CD4-positive, alpha-beta T cell (primary cell): ENCODE results near the gene GOLPH3. TPM values are rescaled to one million over a fixed set of nuclear protein-coding genes. Genes with fewer than 3 reads are reported as not detected.
"Not testable (repeated sequence)": the region's sequence is repeated elsewhere in the genome, so short reads cannot be mapped to it uniquely, and the experiment has no call there.

Source experiments
- ATAC-seq: fragments of 200-7000 bp; cut with Tn5 transposase; one replicate; pipeline ENCODE4 v1.10.0; 2022; ENCODE audit warnings: mild to moderate bottlenecking; ENCODE audit not compliant: poor library complexity
- CTCF ChIA-PET: fragments of 350-600 bp; sonication (Branson Sonifier 250); formaldehyde crosslinking; loops from one replicate; lab custom pipeline; 2021; ENCODE audit warnings: antibody characterized with exemption, inconsistent platforms; lab: Charles Lee
- POLR2A ChIA-PET: fragments of 350-600 bp; sonication (Branson Sonifier 250); formaldehyde crosslinking; loops from one replicate; lab custom pipeline; 2021; ENCODE audit warnings: antibody characterized with exemption, inconsistent platforms; lab: Charles Lee
- DNase-seq, 14 experiments: peaks; one replicate each; pipeline ENCODE4 v3.0.0-alpha.2; 2013 to 2020; ENCODE audit warnings: mixed read lengths in 2 of 14
- H3K27ac ChIP-seq, 2 donors: one replicate each; pipeline versions ENCODE4 v1.5.1 to v1.7.0; 2013; ENCODE audit warnings: low read length in 2 of 2, low read depth in 1 of 2, mild to moderate bottlenecking in 1 of 2
- H3K27me3 ChIP-seq, 2 experiments: 1 replicate in 1 of 2; 2 replicates in 1 of 2; pipeline versions ENCODE4 v1.6.1 to v1.7.0; 2013; ENCODE audit warnings: low read length in 2 of 2, control low read depth in 1 of 2, mild to moderate bottlenecking in 1 of 2, moderate library complexity in 1 of 2; ENCODE audit not compliant: insufficient read depth in 2 of 2, control insufficient read depth in 1 of 2
- H3K36me3 ChIP-seq: one replicate; pipeline ENCODE4 v1.6.1; 2013; ENCODE audit warnings: low read length, control low read depth; ENCODE audit not compliant: insufficient read depth
- H3K4me1 ChIP-seq: one replicate; pipeline ENCODE4 v1.6.1; 2013; ENCODE audit warnings: low read length, control low read depth; ENCODE audit not compliant: insufficient read depth
- H3K4me3 ChIP-seq: one replicate; pipeline ENCODE4 v1.5.1; 2013; ENCODE audit warnings: mild to moderate bottlenecking, low read length, moderate library complexity
- H3K9me3 ChIP-seq, 2 experiments: 1 replicate in 1 of 2; 2 replicates in 1 of 2; pipeline versions ENCODE4 v1.6.1 to v1.7.0; 2013; ENCODE audit warnings: low read length in 2 of 2, mild to moderate bottlenecking in 2 of 2, control low read depth in 1 of 2, moderate library complexity in 1 of 2; ENCODE audit not compliant: control insufficient read depth in 1 of 2, insufficient read depth in 1 of 2
- H3K27ac Mint-ChIP-seq: one replicate; pipeline ENCODE4 v1.8.0; 2020; ENCODE audit warnings: mixed read lengths
- H3K27me3 Mint-ChIP-seq: one replicate; pipeline ENCODE4 v1.8.0; 2021; ENCODE audit warnings: mixed read lengths
- H3K36me3 Mint-ChIP-seq: one replicate; pipeline ENCODE4 v1.8.0; 2021; ENCODE audit warnings: low read depth, mixed read lengths
- H3K4me1 Mint-ChIP-seq: one replicate; pipeline ENCODE4 v1.8.0; 2021; ENCODE audit warnings: low read depth, mixed read lengths
- H3K4me3 Mint-ChIP-seq: one replicate; pipeline ENCODE4 v1.8.0; 2020; ENCODE audit warnings: mild to moderate bottlenecking, mixed read lengths
- H3K9me3 Mint-ChIP-seq: one replicate; pipeline ENCODE4 v1.8.0; 2020; ENCODE audit warnings: mixed read lengths
- CTCF ChIP-seq: fragments of 200-600 bp; IDR thresholded peaks from one replicate; pipeline ENCODE4 v1.8.0; 2022; ENCODE audit warnings: antibody characterized with exemption, mild to moderate bottlenecking
- intact Hi-C, 2 experiments: fragments of 100-400 bp; cut with DNase I in 1 of 2; cut with micrococcal nuclease in 1 of 2; formaldehyde crosslinking; loops; one replicate each; pipeline versions ENCODE4 v1.15.1 to v1.9.0; 2023 to 2025; cut with DNase I, micrococcal nuclease
- total RNA-seq, 174 experiments: library from RNA in 2 of 174; stranded (reverse) in 2 of 174; gene quantifications; one replicate each; pipeline ENCODE4 v1.2.3 and lab custom pipeline; 2021 to 2026

Gene GOLPH3
- total RNA-seq, 2 experiments from 2014 or later, result 52.0 to 55.4 TPM

GRCh38 chr5:32087086-32088082 is 86.7 kb downstream of the GOLPH3 start:
- CTCF ChIA-PET, result no interaction called here

GRCh38 chr5:32083981-32084430 is 90.1 kb downstream of the GOLPH3 start:
- Histone ChIP-seq H3K36me3 (no peaks in the 10 kb centered on the region), H3K9me3 (no peaks in the 10 kb centered on the region), H3K27ac (no peak overlapping the region), H3K4me3 (no peak overlapping the region), H3K4me1 (no peaks in the 10 kb centered on the region), H3K27me3 (no peaks in the 10 kb centered on the region)
- H3K4me3 Mint-ChIP-seq, result no peak overlapping the region
- no peak for TF ChIP-seq CTCF
- H3K9me3 Mint-ChIP-seq, result no peaks in the 10 kb centered on the region
- no peak overlapping the region for H3K27ac Mint-ChIP-seq
- ChIA-PET POLR2A (no interaction called here), CTCF (no interaction called here)
- H3K36me3 Mint-ChIP-seq, result no peaks in the 10 kb centered on the region
- H3K4me1 Mint-ChIP-seq, result no peaks in the 10 kb centered on the region
- intact Hi-C loops, result no loop called here
- no peaks in the 10 kb centered on the region for H3K27me3 Mint-ChIP-seq
- ATAC-seq, result no peak
- DNase-seq, result no peak

More at GRCh38 chr5:32087086-32088082, 86.7 kb downstream of the GOLPH3 start:
- Histone ChIP-seq H3K36me3 (no peaks in the 10 kb centered on the region), H3K27me3 (no peaks in the 10 kb centered on the region), H3K4me3 (no peak overlapping the region), H3K4me1 (no peaks in the 10 kb centered on the region), H3K27ac (no peak overlapping the region), H3K9me3 (no peaks in the 10 kb centered on the region)
- H3K27me3 Mint-ChIP-seq, result no peaks in the 10 kb centered on the region
- intact Hi-C loops, result no loop called here
- TF ChIP-seq CTCF, result no peak
- ATAC-seq (no peak), DNase-seq (no peak)
- H3K9me3 Mint-ChIP-seq, result no peaks in the 10 kb centered on the region
- no peaks in the 10 kb centered on the region for H3K4me1 Mint-ChIP-seq
- H3K27ac Mint-ChIP-seq, result no peak overlapping the region
- H3K4me3 Mint-ChIP-seq, result no peak overlapping the region
- no peaks in the 10 kb centered on the region for H3K36me3 Mint-ChIP-seq
- POLR2A ChIA-PET, result no interaction called here

- H3K36me3 ChIP-seq, result no peaks in the 10 kb centered on the region
- Mint-ChIP-seq H3K4me1 (no peaks in the 10 kb centered on the region), H3K27ac (no peak overlapping the region), H3K27me3 (no peaks in the 10 kb centered on the region), H3K9me3 (no peaks in the 10 kb centered on the region), H3K4me3 (no peak overlapping the region), H3K36me3 (no peaks in the 10 kb centered on the region)
- DNase-seq (no peak), ATAC-seq (no peak)
- TF ChIP-seq CTCF, result no peak
- POLR2A ChIA-PET, result no interaction called here
- no peaks in the 10 kb centered on the region for H3K4me1 ChIP-seq
- no peak overlapping the region for H3K27ac ChIP-seq
- no peak overlapping the region for H3K4me3 ChIP-seq
- CTCF ChIA-PET, result interaction anchor here (0.7 kb wide), 1 partner anchor 903 kb away, joined by 3 read pairs; no protein-coding TSS in a partner anchor
- intact Hi-C loops, result no loop called here
- no peaks in the 10 kb centered on the region for H3K9me3 ChIP-seq
- H3K27me3 ChIP-seq, result no peaks in the 10 kb centered on the region
Observed at GRCh38 chr5:32082701-32083100, 91.4 kb downstream of the GOLPH3 start.

GRCh38 chr5:32080565-32080964 is 93.6 kb downstream of the GOLPH3 start:
- H3K9me3 ChIP-seq, DNase-seq, H3K4me1 ChIP-seq, H3K27ac Mint-ChIP-seq, H3K4me3 ChIP-seq, POLR2A ChIA-PET, H3K4me3 Mint-ChIP-seq, H3K36me3 ChIP-seq, H3K4me1 Mint-ChIP-seq, intact Hi-C loops, H3K27me3 Mint-ChIP-seq, CTCF ChIA-PET, H3K27ac ChIP-seq, ATAC-seq, H3K9me3 Mint-ChIP-seq, H3K27me3 ChIP-seq, H3K36me3 Mint-ChIP-seq: not testable (repeated sequence)

GRCh38 chr5:32078855-32079254 is 95.3 kb downstream of the GOLPH3 start:
- H3K27me3 ChIP-seq, CTCF ChIA-PET, DNase-seq, H3K36me3 Mint-ChIP-seq, H3K4me3 Mint-ChIP-seq, H3K9me3 Mint-ChIP-seq, H3K27ac ChIP-seq, H3K27ac Mint-ChIP-seq, ATAC-seq, H3K36me3 ChIP-seq, POLR2A ChIA-PET, H3K4me1 Mint-ChIP-seq, H3K4me1 ChIP-seq, H3K27me3 Mint-ChIP-seq, H3K4me3 ChIP-seq, H3K9me3 ChIP-seq: not testable (repeated sequence)
- intact Hi-C loops, result loop anchor here in 1 of 2 experiments (1.0 to 10.0 kb wide), 2 partner anchors 224 to 256 kb away; no protein-coding TSS in a partner anchor
